ENCODE data around the gene HPS3.

GRCh38 chr3:149153402-149153801 is 24.0 kb downstream of the HPS3 start:
- TF ChIP-seq CTCF (conservative IDR thresholded peaks at IDR 0.05; ENCODE audit: low read depth, low read length) (no peak), EZH2phosphoT487 (IDR thresholded peaks at IDR 0.05; ENCODE audit: borderline replicate concordance, low read length) (no peak), EZH2 (IDR thresholded peaks at IDR 0.05; ENCODE audit: low read length, unreplicated experiment) (no peak)

All from PC-3 (cell line).